ACHN (cell line): Measurements from ENCODE around the gene MAGED4.
"Not testable (repeated sequence)": the region's sequence is repeated elsewhere in the genome, so short reads cannot be mapped to it uniquely, and the experiment has no call there.

ENCODE experiments used
- DNase-seq: peaks from one replicate; pipeline ENCODE4 v3.0.0-alpha.2; 2015
- in situ Hi-C: cut with HindIII; loops from 2 replicates; pipeline ENCODE4 v1.10.0; 2017; ENCODE audit warnings: low sequenced_read_pairs, low pct_ligation_motif_present, low pct_unique_long_range_greater_than_20kb

MAGED4 gene

DNA sequence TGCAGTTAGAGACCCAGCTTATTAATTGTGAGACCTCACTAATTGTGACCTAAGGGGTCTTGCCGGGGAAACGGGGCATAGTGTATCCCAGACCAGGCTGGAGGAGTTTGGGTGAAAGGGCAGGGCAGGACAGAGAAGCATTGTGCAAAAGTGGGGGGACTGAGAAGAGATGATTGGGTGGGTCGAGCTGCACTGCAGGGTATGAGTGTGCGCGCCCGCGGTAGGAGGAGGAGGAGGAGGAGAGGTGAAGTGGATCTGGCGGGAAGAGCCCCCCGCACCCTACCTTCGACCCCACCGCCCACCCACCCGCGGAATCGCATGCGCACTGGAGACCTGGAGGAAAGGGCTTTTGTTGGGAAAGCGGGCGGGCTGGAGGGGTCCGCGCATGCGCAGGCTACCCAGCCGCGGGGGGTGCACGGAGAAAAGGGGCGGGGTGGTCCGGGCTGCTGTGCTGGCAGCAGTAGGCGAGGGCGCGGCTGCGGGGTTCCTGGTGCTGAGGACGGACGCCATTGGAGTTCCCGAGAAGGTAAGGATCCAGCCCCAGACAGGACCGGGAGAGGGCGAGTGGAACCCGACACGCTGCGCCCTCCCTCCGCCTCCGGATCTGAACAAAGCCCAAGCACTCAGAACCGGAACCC, at the start of gene MAGED4:
MAGED4 (plus strand) TSS at position 449 of the 638 bp plus-strand sequence. CDS start 1,035 bp downstream, outside the sequence.
- DNase-seq, in situ Hi-C loops: not testable (repeated sequence)

- in situ Hi-C loops, result no loop called here
- DNase-seq, result no peak
These were observed 45.7 kb upstream of the MAGED4 start for GRCh38 chrX:52138830-52139544.

GRCh38 chrX:52139545-52139895, 45.2 kb upstream of the MAGED4 start:
- no peak for DNase-seq
- in situ Hi-C loops, result no loop called here

GRCh38 chrX:52140020-52140419, 44.7 kb upstream of the MAGED4 start:
- in situ Hi-C loops, result no loop called here
- DNase-seq, result no peak

GRCh38 chrX:52150667-52151066, 34.0 kb upstream of the MAGED4 start:
- DNase-seq, in situ Hi-C loops: not testable (repeated sequence)

DNA sequence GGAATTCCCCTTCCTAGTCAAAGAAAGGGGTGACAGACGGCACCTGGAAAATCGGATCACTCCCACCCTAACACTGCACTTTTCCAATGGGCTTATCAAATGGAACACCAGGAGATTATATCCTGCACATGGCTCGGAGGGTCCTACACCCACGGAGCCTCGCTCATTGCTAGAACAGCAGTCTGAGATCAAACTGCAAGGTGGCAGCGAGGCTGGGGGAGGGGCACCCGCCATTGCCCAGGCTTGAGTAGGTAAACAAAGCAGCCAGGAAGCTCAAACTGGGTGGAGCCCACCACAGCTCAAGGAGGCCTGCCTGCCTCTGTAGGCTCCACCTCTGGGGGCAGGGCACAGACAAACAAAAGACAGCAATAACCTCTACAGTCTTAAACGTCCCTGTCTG, 24.5 kb upstream of the MAGED4 start:
- in situ Hi-C loops, result not testable (repeated sequence)

GRCh38 chrX:52166840-52167239, 17.8 kb upstream of the MAGED4 start:
- in situ Hi-C loops, result no loop called here
- DNase-seq, result no peak

More for the DNA sequence above, 24.5 kb upstream of the MAGED4 start:
- not testable (repeated sequence) for DNase-seq

DNA sequence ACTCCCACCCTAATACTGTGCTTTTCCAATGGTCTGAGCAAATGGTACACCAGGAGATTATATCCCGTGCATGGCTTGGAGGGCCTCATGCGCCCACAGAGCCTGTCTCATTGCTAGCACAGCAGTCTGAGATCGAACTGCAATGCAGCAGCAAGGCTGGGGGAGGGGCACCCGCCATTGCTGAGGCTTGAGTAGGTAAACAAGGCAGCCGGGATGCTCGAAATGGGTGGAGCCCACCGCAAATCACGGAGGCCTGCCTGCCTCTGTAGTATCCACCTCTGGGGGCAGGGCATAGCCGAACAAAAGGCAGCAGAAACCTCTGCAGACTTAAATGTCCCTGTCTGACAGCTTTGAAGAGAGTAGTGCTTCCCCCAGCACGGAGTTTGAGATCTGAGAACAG, 13.6 kb upstream of the MAGED4 start:
- in situ Hi-C loops, DNase-seq: not testable (repeated sequence)

DNA sequence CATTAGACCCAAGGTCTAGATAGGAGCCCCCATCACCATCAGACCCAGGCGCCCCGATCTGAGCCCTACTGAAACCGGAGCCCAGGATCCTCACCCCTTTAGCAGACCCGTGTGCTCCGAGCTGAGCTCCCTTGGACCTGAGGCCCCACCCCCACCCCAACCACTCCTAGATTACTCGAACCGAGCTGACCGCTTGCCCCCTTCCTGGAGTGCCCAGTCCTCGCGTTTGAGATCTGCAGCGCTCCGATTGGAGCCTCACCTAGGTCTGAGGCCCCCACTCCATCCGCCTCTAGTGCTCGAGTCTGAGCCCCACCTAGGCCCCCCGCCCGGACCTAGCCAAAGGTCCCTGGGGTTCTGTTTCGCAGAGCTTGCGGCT, 378 bp downstream of the MAGED4 start:
- not testable (repeated sequence) for DNase-seq

GRCh38 chrX:52211405-52211804, 26.7 kb downstream of the MAGED4 start:
- in situ Hi-C loops, DNase-seq: not testable (repeated sequence)

More for the DNA sequence above, 378 bp downstream of the MAGED4 start:
- in situ Hi-C loops, result not testable (repeated sequence)

- in situ Hi-C loops, result no loop called here
- DNase-seq, result no peak
These were observed 28.6 kb downstream of the MAGED4 start for GRCh38 chrX:52213276-52213675.

- in situ Hi-C loops, result no loop called here
- DNase-seq, result no peak
These were observed 31.9 kb downstream of the MAGED4 start for GRCh38 chrX:52216541-52216940.

- no peak for DNase-seq
- in situ Hi-C loops, result no loop called here
These were observed 32.9 kb downstream of the MAGED4 start for GRCh38 chrX:52217494-52218160.

DNA sequence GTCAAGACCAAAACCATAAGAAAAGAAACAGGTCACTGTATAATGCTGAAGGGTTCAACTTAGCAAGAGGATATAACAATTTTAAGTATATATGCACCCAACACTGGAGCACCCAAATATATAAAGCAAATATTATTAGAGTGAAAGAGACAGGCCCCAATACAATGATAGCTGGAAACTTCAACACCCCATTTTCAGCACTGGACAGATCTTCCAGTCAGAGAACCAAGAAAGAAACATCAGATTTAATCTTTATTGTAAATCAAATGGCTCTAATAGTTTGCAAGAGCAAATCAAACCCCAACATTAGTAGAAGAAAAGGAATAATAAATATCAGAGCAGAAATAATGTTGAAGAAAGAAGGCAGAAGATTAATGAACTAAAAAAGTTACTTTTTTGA, 36.2 kb downstream of the MAGED4 start:
- in situ Hi-C loops, result no loop called here
- no peak for DNase-seq
